OCI-LY7 (cell line): ENCODE measurements around the gene RAP1A.

Source experiments
- CTCF ChIP-seq: fragments of 200-600 bp; sonication (generic); conservative IDR thresholded peaks from 2 replicates; pipeline ENCODE4 v1.5.1; 2014; ENCODE audit warnings: mild to moderate bottlenecking, antibody characterized with exemption, low read length, moderate library complexity, mixed read lengths
- EZH2phosphoT487 ChIP-seq: fragments of 200-600 bp; sonication (generic); IDR thresholded peaks from 2 replicates; pipeline ENCODE4 v1.6.1; 2018; ENCODE audit warnings: low read depth, borderline replicate concordance, mild to moderate bottlenecking, mixed run types, antibody characterized with exemption, low read length, moderate library complexity, mixed read lengths

GRCh38 chr1:111677604-111678003, 58.0 kb downstream of the RAP1A start:
- TF ChIP-seq CTCF (no peak), EZH2phosphoT487 (no peak)
